Spleen (tissue), 11 donors: ENCODE results near the gene ZNF480. TPM values are rescaled to one million over a fixed set of nuclear protein-coding genes. Genes with fewer than 3 reads are reported as not detected.
A peak's percentile ranks its signal among the peaks of the same experiment; 100 is the strongest.

Source experiments
- DNase-seq: peaks from one replicate; pipeline ENCODE4 v3.0.0-alpha.2; 2020
- H3K27ac ChIP-seq, 8 donors: fragments of 200-600 bp; sonication (generic) in 7 of 8; 1 replicate in 4 of 8; 2 replicates in 4 of 8; pipeline versions ENCODE4 v1.5.0 to v1.8.0; 2016 to 2021; ENCODE audit warnings: inconsistent platforms in 4 of 8, mild to moderate bottlenecking in 4 of 8, moderate library complexity in 1 of 8
- H3K27me3 ChIP-seq, 7 donors: fragments of 200-600 bp; sonication (generic) in 6 of 7; replicated peaks in 1 of 7; 1 replicate in 4 of 7; 2 replicates in 3 of 7; pipeline versions ENCODE4 v1.5.0 to v1.8.0; 2016 to 2021; ENCODE audit warnings: inconsistent platforms in 3 of 7, mild to moderate bottlenecking in 1 of 7
- H3K36me3 ChIP-seq, 6 donors: fragments of 200-600 bp; sonication (generic) in 5 of 6; 1 replicate in 4 of 6; 2 replicates in 2 of 6; pipeline versions ENCODE4 v1.5.0 to v1.8.0; 2016 to 2021; ENCODE audit warnings: inconsistent platforms in 2 of 6
- H3K4me1 ChIP-seq, 6 donors: fragments of 200-600 bp; sonication (generic) in 5 of 6; 1 replicate in 3 of 6; 2 replicates in 3 of 6; pipeline versions ENCODE4 v1.5.0 to v1.8.0; 2016 to 2021; ENCODE audit warnings: inconsistent platforms in 3 of 6
- H3K4me3 ChIP-seq, 8 donors: fragments of 200-600 bp; sonication (generic) in 7 of 8; 1 replicate in 4 of 8; 2 replicates in 4 of 8; pipeline versions ENCODE4 v1.5.0 to v1.8.0; 2016 to 2021; ENCODE audit warnings: inconsistent platforms in 4 of 8, mild to moderate bottlenecking in 4 of 8, moderate library complexity in 2 of 8
- H3K9me3 ChIP-seq, 8 donors: fragments of 200-600 bp; sonication (generic) in 7 of 8; 1 replicate in 4 of 8; 2 replicates in 4 of 8; pipeline versions ENCODE4 v1.5.0 to v1.8.0; 2016 to 2021; ENCODE audit warnings: inconsistent platforms in 4 of 8
- POLR2A ChIP-seq, 3 donors: fragments of 450-650 bp; IDR thresholded peaks; one replicate each; pipeline ENCODE4 v1.5.1; 2017; ENCODE audit warnings: antibody characterized with exemption in 3 of 3, mild to moderate bottlenecking in 1 of 3
- POLR2AphosphoS5 ChIP-seq, 3 donors: sonication (generic); formaldehyde crosslinking; IDR thresholded peaks; one replicate each; pipeline ENCODE4 v1.5.1; 2017; ENCODE audit warnings: antibody characterized with exemption in 3 of 3
- WGBS, 5 donors: extraction: QIAGEN DNeasy Blood & Tissue Kit in 3 of 5; methylation state at CpG; one replicate each; pipeline versions ENCODE4 v1.1.5 to v1.1.7; 2013 to 2018; 5-methylcytosine and 5-hydroxymethylcytosine counted together
- intact Hi-C: fragments of 100-400 bp; cut with DNase I; formaldehyde crosslinking; loops from one replicate; pipeline ENCODE4 v1.15.0; 2023; ENCODE audit warnings: low total_unique reads
- polyA plus RNA-seq, 3 donors: library from polyadenylated mRNA; stranded (reverse); fragments of 200-250 nt; gene quantifications; one replicate each; pipeline ENCODE4 v1.2.1, GENCODE V29; 2013
- total RNA-seq, 7 donors: library from RNA; depleted of rRNA in 3 of 7; stranded (reverse); fragments of >200 nt in 3 of 7; fragmentation: NEBNext Ultra II Directional in 4 of 7; extraction: Animal tissue kit (Norgen Biotek cat#: 25700) in 4 of 7; gene quantifications; one replicate each; pipeline versions ENCODE4 v1.1.0 to v1.2.1, GENCODE V29; 2016 to 2021
- TF ChIP-seq, protein P1 (sequence below), 11 experiments: fragments of 200-600 bp in 7 of 11; fragments of 450-650 bp in 4 of 11; sonication (generic) in 4 of 11; IDR thresholded peaks in 8 of 11; conservative IDR thresholded peaks in 3 of 11; 1 replicate in 7 of 11; 2 replicates in 4 of 11; pipeline versions ENCODE4 v1.4.0 to v1.8.0; 2016 to 2021; ENCODE audit warnings: antibody characterized with exemption in 11 of 11, inconsistent platforms in 4 of 11, mild to moderate bottlenecking in 1 of 11
- donor health status: healthy with polysubstance abuse.
- donor health status: DM: no; HTN: no; CAD: no; lungs with moderate emphysema.
- donor health status: DM: no; HTN: no; CAD: no.
- donor health status: Bipolar disorder and iron deficiency.
- donor health status: healthy.
- donor health status: DM: no; HTN: no; CAD: no.
- donor health status: DM: yes; HTN: yes; CAD: no.

The ZNF480 gene
- total and polyA plus RNA-seq, 10 donors: 5.4 to 17.2 (median 10.7) TPM

DNA sequence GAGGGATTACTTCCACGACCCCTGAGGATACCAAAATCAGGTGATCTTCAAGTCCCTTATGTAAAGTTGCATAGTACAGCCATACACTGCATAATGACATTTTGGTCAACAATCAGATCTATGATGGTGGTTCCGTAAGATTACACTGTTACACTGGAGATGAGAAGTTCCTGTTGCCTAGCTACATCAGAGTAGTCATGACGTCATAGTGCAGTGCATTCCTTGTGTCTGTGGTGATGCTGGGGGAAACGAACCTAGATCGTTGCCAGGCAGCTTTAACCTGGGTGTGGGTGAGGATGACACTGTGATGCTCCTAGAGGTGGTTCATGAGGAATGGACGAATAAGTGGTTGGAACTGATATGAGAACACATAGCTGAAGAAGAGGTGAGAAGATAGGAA is 48.2 kb downstream of the ZNF480 start:
- 88 to 93% (median 89%) methylated on average over 6 of the region's 6 CpGs for WGBS, 5 donors
- Histone ChIP-seq H3K27me3 (no peaks in the 10 kb centered on the region), H3K4me1 (peaks cover 0 to 5% (median 0%) of the 10 kb centered on the region in 6 donors), H3K36me3 (peaks cover 0 to 28% (median 15%) of the 10 kb centered on the region in 6 donors), H3K9me3 (peaks cover 0 to 97% (median 37%) of the 10 kb centered on the region in 8 donors), H3K4me3 (no peak overlapping the region), H3K27ac (no peak overlapping the region)
- DNase-seq: no peak
- TF ChIP-seq, protein P1, sequence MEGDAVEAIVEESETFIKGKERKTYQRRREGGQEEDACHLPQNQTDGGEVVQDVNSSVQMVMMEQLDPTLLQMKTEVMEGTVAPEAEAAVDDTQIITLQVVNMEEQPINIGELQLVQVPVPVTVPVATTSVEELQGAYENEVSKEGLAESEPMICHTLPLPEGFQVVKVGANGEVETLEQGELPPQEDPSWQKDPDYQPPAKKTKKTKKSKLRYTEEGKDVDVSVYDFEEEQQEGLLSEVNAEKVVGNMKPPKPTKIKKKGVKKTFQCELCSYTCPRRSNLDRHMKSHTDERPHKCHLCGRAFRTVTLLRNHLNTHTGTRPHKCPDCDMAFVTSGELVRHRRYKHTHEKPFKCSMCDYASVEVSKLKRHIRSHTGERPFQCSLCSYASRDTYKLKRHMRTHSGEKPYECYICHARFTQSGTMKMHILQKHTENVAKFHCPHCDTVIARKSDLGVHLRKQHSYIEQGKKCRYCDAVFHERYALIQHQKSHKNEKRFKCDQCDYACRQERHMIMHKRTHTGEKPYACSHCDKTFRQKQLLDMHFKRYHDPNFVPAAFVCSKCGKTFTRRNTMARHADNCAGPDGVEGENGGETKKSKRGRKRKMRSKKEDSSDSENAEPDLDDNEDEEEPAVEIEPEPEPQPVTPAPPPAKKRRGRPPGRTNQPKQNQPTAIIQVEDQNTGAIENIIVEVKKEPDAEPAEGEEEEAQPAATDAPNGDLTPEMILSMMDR (IDR thresholded peaks at IDR 0.05 in 8 of 11, conservative IDR thresholded peaks at IDR 0.05 in 3 of 11): no peak
- no peak for TF ChIP-seq POLR2AphosphoS5 (IDR thresholded peaks at IDR 0.05)
- no peak for TF ChIP-seq POLR2A (IDR thresholded peaks at IDR 0.05)
- intact Hi-C loops: no loop called here

DNA sequence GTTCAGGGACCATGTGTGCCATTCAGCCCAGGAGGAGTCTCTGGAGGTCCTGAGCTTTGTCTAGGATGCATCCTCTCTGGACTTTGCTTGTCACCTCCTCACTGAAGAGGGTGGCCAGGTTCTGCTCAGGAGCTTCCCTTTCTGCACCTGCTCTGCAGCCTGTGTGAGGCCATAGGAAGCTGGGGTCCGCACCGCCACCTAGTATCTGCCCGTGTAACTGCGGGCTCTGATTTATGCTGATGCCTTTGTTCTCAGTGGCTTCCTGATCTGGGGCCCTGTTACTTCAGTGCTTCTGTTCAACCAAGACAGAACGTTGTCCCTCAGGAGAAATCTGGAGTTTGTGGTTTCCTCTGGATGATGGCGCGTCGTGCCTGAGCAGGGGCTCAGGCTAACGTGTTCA is 54.5 kb downstream of the ZNF480 start:
- 76 to 84% (median 77%) methylated on average over 5 to 9 of the region's 9 CpGs for WGBS, 5 donors
- Histone ChIP-seq H3K9me3 (peaks cover 0 to 100% (median 68%) of the 10 kb centered on the region in 8 donors), H3K4me1 (no peaks in the 10 kb centered on the region), H3K27ac (no peak overlapping the region), H3K36me3 (peaks cover 0 to 87% (median 47%) of the 10 kb centered on the region in 6 donors), H3K4me3 (no peak overlapping the region), H3K27me3 (no peaks in the 10 kb centered on the region)
- no peak for TF ChIP-seq POLR2AphosphoS5 (IDR thresholded peaks at IDR 0.05)
- TF ChIP-seq, protein P1 (IDR thresholded peaks at IDR 0.05 in 8 of 11, conservative IDR thresholded peaks at IDR 0.05 in 3 of 11): no peak
- no peak for TF ChIP-seq POLR2A (IDR thresholded peaks at IDR 0.05)
- no peak for DNase-seq
- intact Hi-C loops: no loop called here

DNA sequence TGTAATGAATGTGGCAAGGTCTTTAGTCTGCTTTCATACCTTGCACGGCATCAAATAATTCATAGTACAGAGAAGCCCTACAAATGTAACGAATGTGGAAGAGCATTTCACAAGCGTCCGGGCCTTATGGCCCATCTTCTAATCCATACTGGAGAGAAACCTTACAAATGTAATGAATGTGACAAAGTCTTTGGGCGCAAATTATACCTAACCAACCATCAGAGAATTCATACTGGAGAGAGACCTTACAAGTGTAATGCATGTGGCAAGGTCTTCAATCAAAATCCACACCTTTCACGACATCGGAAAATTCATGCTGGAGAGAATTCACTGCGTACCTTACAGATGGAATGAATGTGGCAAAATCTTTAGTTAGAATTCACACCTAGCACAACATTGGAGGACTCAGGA is 69.5 kb downstream of the ZNF480 start:
- WGBS, 5 donors: 96 to 98% (median 97%) methylated on average over 8 of the region's 8 CpGs
- intact Hi-C loops: no loop called here
- Histone ChIP-seq H3K36me3 (peaks cover 0 to 64% (median 35%) of the 10 kb centered on the region in 6 donors), H3K4me3 (no peak overlapping the region), H3K9me3 (peaks cover 14 to 97% (median 94%) of the 10 kb centered on the region in 8 donors), H3K4me1 (peaks cover 0 to 17% (median 11%) of the 10 kb centered on the region in 6 donors), H3K27ac (no peak overlapping the region), H3K27me3 (no peaks in the 10 kb centered on the region)
- DNase-seq: no peak
- TF ChIP-seq POLR2A (IDR thresholded peaks at IDR 0.05) (no peak), POLR2AphosphoS5 (IDR thresholded peaks at IDR 0.05) (no peak)
- TF ChIP-seq, protein P1 (IDR thresholded peaks at IDR 0.05 in 8 of 11, conservative IDR thresholded peaks at IDR 0.05 in 3 of 11): no peak

DNA sequence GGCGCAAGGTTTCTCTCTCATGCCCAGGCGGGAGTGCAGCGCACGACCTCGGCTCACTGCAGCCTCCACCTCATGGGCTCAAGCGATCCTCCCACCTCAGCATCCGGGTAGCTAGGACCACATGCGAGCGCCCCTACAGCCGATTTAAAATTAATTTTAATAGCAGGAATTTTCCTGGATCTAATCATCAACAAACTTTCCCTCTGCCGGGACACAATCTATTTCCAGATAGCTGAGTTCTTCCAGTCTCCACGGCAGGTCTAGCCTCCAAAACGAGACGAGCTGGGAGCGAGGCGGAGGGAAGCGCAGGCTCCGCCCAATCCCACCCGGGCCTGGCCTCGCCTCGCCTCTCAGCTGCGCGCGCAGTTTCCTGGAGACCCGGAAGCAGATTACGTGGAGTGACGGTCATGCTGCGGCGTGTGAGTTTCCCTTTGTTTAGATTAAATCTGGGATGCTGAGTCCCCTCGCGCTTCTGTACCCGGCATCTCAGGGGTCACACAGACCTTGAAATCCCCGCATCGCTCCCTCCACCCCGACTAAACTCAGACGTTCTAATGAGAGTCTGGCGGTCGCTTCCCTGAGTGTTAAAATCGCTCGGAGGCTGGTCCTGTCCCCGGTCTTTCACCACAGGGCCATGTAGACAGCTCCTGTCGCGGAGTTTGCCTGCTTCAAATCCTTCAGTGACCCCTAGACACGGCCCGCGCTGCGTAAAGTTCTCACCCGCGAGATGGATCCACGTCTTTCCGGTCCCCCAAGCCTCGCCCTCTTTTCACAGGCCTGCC is 72.8 kb downstream of the ZNF480 start, which contains the start of gene ZNF880:
Gene ZNF880 (plus strand): TSS at position 365 of the 782 bp plus-strand sequence. CDS start 43 bp downstream, at position 408.
- DNase-seq: peak; percentile 96
- H3K9me3 ChIP-seq: peaks cover 8 to 97% (median 94%) of the 10 kb centered on the region in 8 donors
- no peak for TF ChIP-seq POLR2A (IDR thresholded peaks at IDR 0.05)
- TF ChIP-seq POLR2AphosphoS5 (IDR thresholded peaks at IDR 0.05): peak; percentile 91 to 94 (median 93)
- TF ChIP-seq, protein P1 (IDR thresholded peaks at IDR 0.05 in 8 of 11, conservative IDR thresholded peaks at IDR 0.05 in 3 of 11): no peak
- peaks cover 0 to 17% (median 11%) of the 10 kb centered on the region in 6 donors for H3K4me1 ChIP-seq
- intact Hi-C loops: no loop called here
- peak within 1 kb of the TSS; percentile 90 to 95 (median 94) for H3K27ac ChIP-seq
- H3K4me3 ChIP-seq: peak within 1 kb of the TSS; percentile 51 to 80 (median 60)
- peaks cover 0 to 62% (median 34%) of the 10 kb centered on the region in 6 donors for H3K36me3 ChIP-seq
- no peaks in the 10 kb centered on the region for H3K27me3 ChIP-seq
- 2 to 5% (median 4%) methylated on average over 45 to 52 of the region's 52 CpGs for WGBS, 5 donors
